Activated CD4-positive, CD25-positive, alpha-beta regulatory T cell treated with anti-CD3 and anti-CD28 coated beads, Interleukin-2, amount 50 U/mL, for 16 hours (primary cell): ENCODE data around the gene ANTKMT.

Experiments used
- DNase-seq: peaks from one replicate; pipeline ENCODE4 v3.0.0-alpha.2; 2020; ENCODE audit warnings: low read depth, low spot score

ANTKMT gene

DNA sequence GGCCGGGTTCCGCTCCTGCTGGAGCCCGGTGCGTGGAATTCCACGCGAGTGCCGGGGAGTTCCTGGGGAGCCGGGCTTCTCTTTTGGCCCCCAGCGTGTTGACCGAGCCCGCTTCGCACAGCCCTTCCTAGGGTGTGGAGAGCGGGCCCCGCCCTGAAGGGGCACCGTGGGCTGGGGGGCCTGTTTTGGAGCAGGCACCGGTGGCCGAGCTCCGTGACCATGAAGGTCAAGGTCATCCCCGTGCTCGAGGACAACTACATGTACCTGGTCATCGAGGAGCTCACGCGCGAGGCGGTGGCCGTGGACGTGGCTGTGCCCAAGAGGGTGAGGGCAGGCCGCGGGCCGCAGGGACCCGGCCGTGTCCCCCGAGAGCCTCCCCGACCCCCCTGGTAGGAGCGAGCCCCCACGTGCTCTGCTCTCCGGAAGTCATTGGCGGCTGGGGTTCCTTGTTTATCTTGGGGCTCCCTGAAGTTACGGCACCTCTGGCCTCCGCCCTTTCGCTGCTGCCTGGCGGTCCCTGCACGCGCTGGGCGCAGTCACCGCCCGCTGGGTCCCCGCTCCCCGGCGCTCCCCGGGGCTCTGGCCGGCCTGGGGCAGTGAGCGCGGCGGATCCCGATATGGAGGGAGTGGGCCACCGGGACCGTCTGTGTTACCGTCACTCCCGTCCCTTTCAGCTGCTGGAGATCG, 6.5 kb downstream of the ANTKMT start:
- no peak for DNase-seq

- no peak for DNase-seq
Measured at GRCh38 chr16:728131-728889, 7.4 kb downstream of the ANTKMT start.

DNA sequence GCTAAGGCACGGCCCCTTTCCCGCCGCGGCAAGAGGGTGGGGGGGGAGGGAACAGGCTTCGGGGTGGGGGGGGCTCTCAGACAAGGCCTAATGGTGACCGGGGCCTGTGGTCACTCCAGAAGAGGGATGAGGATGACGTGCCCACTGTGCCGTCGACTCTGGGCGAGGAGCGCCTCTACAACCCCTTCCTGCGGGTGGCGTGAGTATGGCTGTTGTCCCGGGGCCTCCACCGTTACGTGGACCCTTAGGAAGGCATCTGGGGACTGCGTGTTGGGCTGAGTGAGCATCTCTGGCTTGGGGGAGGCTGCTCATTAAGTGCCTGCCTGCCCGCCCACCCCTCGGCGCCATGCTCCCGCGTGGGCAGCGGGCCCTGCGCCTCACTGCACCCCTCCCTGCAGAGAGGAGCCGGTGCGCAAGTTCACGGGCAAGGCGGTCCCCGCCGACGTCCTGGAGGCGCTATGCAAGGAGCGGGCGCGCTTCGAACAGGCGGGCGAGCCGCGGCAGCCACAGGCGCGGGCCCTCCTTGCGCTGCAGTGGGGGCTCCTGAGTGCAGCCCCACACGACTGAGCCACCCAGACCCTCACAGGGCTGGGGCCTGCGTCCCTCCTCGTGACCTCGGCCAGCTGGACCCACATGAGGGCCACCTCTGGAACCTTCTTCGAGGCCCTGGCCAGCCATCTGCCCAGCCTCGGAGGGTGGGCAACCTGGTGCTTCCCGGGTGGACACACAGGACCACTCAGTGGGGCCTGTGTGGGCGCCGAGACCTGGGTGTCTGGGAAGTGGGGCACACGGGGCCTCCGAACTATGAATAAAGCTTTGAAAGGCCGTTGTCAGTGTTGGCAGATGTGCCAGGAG, 8.2 kb downstream of the ANTKMT start:
- no peak for DNase-seq

DNA sequence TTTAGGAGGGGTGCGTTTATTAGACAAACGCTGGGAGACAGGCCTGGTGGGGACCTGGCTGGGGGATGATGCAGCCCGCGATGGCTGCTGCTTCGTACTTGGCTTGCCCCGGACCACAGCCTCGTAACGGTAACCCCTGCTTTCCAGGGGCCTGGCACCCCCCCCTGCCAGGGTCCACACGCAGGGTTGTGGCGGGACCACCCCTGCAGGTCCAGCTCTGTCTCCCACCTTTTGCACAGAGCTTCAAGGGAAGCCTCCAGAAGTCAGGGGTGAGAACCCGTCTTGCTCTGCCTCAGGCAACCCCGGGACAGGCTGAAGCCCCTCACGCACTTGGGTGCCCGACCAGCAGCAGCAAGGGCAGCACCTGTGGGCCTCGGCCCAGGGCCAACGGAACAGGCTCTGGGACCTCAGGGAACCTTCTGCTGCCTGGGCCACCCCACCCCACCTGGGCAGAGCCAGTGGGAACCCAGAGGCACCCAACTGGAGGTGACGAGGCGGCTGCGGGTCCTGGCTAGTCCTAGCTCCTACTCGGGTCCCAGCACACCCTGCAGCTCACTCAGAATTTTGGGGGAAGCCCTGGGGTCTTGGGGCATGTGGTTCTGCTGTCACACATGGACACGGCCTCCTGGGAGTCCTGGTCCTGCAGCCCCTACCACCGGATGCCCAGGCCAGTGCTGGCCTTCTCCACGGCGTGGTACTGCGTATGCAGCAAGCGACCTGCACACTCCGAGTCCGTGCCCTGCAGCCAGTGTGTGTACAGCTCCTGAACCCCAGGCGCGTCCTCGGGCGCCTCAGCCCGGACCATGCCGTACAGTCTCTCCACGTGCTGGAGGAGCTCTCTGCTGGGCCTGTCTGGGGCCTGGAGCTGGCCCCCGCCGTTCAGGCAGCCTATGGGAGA, 9.1 kb downstream of the ANTKMT start:
- DNase-seq = no peak

DNA sequence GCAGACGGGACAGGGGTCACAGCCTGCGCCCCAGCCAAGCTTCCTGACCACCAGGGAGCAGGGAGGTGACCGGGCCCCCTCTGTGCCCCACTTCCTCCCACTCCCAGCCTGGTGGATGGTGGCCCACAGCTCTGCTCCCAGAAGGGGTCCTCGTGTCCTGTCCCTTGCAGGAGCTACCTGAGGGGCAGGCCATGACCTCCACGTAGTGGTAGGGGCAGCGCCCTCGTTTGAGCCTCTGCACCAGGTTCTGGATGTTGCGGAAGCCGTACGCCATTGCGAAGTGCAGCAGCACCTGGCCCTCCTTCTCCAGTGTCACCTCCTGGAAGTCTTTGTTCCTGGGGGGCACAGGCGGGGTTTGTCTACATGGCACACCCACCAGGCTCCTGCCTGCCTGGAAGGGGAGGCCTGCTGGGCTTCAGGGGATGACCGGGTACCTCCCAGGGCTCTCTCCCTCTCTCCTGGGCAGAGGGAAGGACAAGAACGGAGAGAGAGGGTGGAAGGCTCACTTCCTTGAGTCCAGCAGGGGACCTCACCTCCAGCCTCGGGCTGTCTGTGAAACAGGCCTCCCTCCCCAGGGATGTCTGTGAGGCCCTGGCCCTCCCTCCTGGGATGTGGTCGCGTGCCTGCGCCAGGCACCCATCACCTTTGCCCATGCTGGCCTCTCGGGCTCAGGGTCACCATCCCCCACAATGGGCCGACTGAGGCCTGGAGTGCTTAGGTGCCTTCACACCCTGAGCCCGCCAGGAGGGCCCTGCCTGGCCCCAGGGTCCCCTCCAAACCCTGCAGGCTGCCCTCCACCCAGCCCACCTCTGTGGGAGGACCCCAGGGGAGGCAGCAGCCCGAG, 9.9 kb downstream of the ANTKMT start:
- DNase-seq = no peak

DNA sequence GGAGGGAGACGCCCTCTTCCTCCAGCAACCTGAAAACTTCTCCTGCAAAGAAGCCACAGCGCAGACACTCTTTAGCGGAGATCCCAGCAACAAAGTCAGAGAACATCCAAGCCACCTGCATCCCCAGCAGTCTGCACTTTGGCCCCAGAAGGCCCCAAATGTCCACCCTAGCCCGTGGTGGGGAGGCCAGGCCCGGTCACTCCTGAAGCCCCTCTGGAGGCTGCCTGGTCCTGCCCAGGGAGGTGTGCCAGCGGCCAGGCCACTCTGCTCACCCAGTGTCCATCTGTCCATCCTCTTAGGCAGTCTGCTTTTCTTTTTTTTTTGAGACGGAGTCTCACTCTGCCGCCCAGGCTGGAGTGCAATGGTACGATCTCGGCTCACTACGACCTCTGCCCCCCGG, 11.4 kb downstream of the ANTKMT start:
- DNase-seq = no peak

GRCh38 chr16:732936-733335, 12.0 kb downstream of the ANTKMT start:
- no peak for DNase-seq

DNA sequence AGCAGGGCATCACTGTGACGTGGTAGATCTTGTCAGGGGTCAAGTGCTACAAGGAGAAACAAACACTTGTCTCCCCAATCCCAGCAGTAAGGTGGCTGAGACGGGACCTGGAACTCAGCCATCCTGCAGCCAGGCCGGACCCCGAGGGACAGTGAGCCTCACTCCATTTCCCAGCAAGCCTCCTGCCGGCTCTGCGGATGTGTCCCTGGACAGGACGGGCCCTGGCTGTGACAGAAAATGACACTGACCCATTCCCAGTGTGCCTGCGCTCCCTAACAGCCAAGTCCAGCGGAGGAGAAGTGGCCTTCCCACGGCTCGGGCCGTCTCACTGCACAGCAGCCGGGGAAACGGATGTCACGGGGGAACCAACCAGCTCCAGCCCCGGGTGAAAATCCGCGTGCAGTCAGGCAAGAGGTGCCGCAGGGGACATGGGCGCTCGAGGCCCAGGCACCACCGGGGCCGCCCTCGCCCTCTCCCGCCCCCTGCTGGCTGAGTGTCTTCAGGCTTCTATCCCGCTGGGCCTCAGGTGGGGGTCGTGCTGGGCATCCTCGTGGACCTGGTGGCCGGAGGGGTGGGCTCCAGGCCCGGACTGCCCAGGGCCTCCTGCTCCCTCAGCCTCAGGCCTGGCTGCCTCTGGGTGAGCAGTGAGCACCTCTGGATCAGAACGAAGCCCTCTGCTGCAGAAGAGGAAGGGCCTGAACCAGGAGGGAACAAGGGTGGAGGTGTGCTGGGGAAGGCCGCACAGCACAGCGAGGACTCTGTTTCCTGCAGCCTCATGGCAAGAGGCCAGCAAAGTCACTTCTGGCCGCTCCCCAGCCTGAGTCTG, 12.6 kb downstream of the ANTKMT start:
- no peak for DNase-seq

- DNase-seq = no peak
Measured at GRCh38 chr16:734208-734980, 13.4 kb downstream of the ANTKMT start.

DNA sequence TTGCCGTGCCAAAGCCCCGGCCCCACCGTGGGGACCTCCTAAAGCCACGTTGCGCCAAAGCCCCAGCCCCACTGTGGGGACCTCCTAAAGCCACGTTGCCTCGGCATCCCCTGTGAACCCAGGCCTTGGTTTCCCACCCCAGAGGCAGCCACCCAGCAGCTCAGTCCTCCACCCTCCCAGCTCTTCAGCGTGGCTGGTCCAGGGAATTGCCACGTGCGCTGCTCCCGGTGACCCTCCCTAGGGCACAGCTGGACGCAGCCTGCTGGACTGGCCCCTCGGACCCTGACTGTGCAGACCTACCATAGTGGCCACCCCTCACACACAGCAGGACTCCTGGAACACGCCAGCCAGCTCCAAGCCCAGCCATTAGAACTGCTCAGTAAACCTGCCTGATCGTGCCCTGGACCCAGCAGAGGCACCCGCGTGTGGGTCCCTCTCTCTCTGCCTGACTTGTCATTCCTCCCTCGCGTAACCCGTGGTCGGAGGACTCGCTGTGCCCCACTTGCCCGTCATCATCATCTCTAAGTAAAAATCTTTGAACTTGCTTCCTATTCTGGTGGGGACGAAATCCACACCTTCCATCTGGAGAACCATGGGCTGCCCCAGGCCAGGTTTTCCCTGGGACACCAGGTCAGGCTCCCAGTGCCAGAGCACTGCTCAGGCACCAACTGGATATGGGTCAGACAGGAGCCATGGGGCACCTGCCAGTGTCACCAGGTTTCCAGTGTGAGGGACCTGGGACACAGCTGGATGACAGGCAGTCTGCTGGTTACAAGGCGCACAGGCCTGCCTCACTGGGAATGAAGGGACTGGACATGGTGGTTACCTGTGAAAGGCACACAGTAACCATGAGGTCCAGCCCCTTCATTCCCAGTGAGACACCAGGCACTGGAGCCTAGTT, 14.3 kb downstream of the ANTKMT start:
- no peak for DNase-seq

- DNase-seq = no peak
Measured at GRCh38 chr16:735982-736453, 15.1 kb downstream of the ANTKMT start.

DNA sequence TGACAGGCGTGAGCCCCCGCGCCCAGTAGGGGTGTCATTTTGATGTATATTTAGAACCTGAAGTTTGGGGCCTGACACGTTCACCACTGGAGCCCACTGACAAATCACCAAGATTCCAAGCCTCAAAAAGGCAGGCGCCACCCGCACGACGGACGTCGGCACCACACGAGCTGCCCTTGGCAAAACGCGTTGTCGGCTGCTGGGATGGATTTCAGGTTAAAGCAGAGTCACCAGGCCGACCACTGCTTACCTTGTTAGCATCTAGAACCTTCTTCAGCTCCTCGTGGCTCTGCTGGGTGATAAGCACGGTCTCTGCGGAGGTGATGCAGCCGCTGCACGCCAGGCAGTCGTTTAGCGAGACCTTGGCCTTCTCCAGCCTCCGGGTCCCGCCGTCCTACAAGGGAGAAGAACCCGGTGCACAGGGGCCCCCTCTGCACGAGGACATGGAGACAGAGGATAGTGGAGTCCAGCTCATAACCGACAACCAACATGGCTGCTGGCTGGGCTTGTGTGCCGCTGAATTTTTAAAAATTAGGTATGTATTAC, 16.1 kb downstream of the ANTKMT start:
- DNase-seq = no peak

GRCh38 chr16:739560-740458, 18.9 kb downstream of the ANTKMT start:
- no peak for DNase-seq

DNA sequence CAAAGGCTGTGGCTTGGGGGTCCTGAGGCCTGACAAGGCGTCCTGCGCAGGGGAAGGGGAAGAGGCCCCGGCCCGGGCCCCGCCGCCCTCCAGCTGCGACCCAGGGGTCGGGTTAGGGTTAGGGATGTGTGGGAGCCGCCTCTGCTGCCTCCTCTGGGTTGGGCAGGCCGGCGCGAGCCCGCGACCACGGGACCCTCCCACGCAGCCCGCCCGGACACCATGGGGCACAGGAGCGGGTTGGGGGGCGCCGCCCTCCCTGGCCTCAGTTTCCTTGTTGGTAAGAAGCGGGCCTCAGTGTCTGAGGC, 19.5 kb downstream of the ANTKMT start:
- no peak for DNase-seq

GRCh38 chr16:740764-741505, 20.0 kb downstream of the ANTKMT start, which contains the start of gene CIAO3:
Gene CIAO3 (minus strand): TSS chr16:740997. CDS start chr16:740985, 12 bp downstream.
- DNase-seq = peak; percentile 86
